ENCODE measurements around the gene LY9.
"Not testable (repeated sequence)": the region's sequence is repeated elsewhere in the genome, so short reads cannot be mapped to it uniquely, and the experiment has no call there.

Gene LY9

GRCh38 chr1:160772331-160772730 lies 23.6 kb upstream of the LY9 start:
- in situ Hi-C loops (cut with HindIII; ENCODE audit: low sequenced_read_pairs) = no loop called here

DNA sequence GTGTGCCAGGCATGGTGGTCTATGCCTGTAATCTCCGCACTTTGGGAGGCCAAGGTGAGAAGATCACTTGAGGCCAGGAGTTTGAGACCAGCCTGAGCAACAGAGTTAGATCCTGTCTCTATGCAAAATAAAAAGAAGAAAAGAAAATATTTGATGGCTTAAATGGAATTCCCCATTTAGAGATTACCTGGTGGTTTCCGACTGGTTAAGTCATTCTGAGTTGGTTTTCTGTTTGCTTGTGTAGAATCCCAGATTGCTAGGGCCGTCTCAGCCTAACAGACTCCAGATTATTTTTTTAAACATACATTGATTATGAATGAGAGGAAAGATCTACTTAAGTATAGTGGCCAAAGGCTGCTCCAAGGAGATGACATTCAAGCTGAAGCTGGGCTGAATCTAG lies 22.9 kb upstream of the LY9 start:
- in situ Hi-C loops (cut with HindIII; ENCODE audit: low sequenced_read_pairs) = no loop called here

GRCh38 chr1:160774886-160775719 lies 20.9 kb upstream of the LY9 start:
- in situ Hi-C loops (cut with HindIII; ENCODE audit: low sequenced_read_pairs) = no loop called here

GRCh38 chr1:160776178-160776577 lies 19.8 kb upstream of the LY9 start:
- in situ Hi-C loops (cut with HindIII; ENCODE audit: low sequenced_read_pairs) = no loop called here

- in situ Hi-C loops (cut with HindIII; ENCODE audit: low sequenced_read_pairs) = no loop called here
These were observed 18.4 kb upstream of the LY9 start for GRCh38 chr1:160777486-160778089.

DNA sequence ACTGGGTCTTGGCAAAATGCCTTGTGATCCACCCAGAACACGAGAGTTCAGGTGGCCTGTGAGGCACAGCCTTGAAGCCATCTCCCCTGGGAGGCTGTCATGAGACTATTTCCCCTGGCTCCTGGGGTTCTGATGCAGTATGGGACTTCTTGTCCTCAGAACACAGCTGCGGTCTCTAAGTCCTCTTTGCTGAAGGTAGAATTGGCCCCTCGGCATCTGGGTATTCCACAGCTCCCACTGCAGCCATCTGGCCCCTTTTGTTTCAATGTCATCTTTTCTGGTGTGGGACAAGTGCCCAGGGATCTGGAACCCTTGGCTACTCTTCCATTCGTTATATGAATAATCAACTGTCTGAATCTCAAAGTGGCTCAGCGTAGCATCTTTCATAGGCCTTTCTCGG lies 17.0 kb upstream of the LY9 start:
- in situ Hi-C loops (cut with HindIII; ENCODE audit: low sequenced_read_pairs) = no loop called here

- in situ Hi-C loops (cut with HindIII; ENCODE audit: low sequenced_read_pairs) = no loop called here
These were observed 16.2 kb upstream of the LY9 start for GRCh38 chr1:160779626-160780397.

DNA sequence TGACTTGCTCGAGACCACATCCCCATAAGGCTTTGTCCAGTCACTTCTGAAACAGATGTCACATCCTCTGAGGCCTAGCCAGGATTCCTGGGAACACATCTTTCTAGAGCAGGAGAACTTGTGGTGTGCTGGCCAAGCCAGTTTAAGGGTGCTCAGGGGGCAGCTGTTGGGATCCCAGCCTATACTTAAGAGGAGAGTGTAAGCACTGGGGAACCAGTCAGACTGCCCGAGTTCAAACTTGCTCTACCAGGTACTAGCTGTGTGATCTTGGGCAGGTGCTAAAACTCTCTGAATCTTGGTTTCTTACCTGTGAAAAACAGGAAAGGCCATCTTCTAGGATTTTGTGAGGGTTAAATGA lies 15.6 kb upstream of the LY9 start:
- in situ Hi-C loops (cut with HindIII; ENCODE audit: low sequenced_read_pairs) = no loop called here

DNA sequence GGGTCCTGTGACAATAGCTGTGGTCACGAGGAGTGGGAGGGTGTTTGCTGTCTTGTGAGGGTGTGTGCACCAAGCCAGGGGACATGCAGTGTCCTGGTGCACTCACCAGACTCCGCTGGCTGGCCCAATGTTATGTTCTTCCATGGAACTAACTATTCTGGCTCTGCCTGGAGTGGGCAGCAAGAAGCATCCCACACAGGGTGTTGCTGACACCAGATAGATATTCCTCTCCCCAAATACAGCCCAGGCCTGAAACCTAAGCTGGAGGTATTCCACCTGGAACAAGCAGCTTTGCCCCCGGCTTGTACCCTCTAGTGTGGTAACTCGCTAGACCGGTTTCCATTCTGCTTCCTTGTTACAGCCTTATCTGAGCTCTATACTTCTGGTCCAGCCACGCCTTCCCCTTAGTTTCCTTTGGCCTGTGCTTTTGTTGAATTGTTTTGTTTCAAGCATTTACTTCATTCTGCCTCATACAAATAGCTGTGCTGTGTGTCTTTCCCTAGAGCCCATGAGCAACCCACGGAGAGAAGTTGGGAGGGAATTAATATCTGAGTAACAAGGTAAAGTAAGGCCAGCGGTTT lies 14.7 kb upstream of the LY9 start:
- in situ Hi-C loops (cut with HindIII; ENCODE audit: low sequenced_read_pairs) = no loop called here

DNA sequence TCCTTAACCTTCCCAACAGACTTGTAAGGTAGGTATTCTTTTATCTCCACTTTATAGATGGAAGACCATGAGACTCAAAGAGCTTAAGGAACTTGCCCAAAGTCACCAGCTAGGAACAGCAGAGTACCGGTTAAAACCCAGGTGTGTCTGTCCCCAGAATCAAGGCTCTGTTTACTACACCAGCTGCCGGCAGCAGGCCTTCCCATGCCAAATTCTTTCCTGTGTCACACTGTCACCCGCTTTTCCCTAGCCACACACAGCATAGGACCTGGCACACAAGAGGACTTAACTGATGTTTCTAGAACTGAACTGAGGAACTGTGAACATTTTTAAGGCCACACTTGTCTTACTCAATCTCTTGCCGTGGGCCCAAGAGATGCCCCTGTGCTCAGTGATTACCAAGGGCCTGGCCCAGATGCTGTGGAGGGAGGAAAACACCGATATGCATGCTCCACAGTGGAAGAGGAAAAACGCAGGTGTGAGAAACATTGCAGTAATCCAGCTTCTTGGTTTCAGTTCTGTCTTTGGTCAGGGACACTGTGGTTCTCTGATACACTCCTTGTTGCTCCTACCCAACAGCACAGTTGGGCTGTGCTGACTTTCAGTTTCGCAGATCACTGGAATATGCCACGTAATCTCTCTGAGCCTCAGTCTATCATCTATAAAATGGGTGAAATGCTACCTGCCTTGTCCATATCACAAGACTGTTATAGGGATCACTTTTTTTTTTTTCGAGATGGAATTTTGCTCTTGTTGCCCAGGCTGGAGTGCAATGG lies 13.9 kb upstream of the LY9 start:
- in situ Hi-C loops (cut with HindIII; ENCODE audit: low sequenced_read_pairs) = no loop called here

GRCh38 chr1:160782988-160783765 lies 12.8 kb upstream of the LY9 start:
- in situ Hi-C loops (cut with HindIII; ENCODE audit: low sequenced_read_pairs) = not testable (repeated sequence)

GRCh38 chr1:160789051-160789701 lies 6.8 kb upstream of the LY9 start:
- in situ Hi-C loops (cut with HindIII; ENCODE audit: low sequenced_read_pairs) = no loop called here

GRCh38 chr1:160789702-160790611 lies 6.0 kb upstream of the LY9 start:
- in situ Hi-C loops (cut with HindIII; ENCODE audit: low sequenced_read_pairs) = no loop called here

DNA sequence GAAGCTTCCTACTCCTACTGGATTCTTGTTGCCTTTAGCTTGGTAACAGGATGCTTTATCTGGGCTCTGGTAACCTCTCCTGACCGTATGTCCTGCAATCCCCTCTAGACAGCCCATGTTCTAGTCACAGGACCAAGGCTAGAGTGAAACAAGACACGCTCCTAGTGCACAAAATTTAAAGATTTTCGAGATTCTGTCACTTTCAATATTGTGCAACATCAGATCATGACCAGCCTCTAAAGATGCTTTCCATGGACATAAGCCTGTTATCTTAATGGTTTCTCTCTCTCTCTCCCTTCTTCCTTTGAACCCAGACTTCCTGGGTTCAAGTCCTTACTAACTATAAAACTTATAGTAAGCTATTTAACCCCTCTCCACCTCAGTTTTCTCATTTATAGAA lies 1.6 kb upstream of the LY9 start:
- in situ Hi-C loops (cut with HindIII; ENCODE audit: low sequenced_read_pairs) = no loop called here

DNA sequence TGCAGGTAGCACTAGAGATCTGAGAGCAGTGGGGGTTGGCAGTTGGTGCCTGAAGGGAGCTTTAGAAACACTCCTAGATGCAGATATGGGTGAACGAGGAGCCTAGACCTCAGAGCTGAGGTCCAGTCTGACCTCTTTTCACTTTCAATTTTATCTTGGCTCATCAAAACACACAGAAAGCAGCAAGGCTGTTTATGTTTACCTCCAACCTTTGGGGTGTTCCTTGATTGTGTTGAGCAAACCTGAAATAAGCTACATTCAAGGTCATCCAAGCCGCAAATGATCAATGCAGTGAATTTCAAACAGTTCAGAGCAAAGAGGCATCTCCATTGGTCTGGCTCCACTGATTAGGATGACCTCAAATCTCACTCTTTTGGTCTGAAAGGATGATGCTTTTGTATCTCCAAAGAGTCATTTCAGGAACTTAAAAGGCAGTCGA lies 1.3 kb downstream of the LY9 start:
- in situ Hi-C loops (cut with HindIII; ENCODE audit: low sequenced_read_pairs) = no loop called here

DNA sequence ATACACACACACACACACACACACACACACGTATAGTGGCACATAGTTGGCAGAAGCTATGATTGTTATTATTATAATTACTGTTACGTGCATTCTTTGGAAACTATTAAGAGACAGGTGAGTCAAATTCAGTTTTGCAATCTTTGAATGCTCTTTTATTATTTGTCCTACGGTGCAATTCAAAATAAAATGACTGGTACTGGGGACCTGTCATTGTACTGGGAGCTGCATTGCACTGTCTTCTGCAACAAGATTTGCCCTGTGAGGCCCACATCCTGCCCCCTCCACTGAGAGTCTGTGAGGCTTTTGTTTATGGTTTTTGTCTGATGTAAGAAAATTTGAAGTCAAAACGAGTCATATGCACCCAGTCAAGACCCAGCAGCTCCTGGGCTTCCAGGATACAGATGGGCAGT lies 1.9 kb downstream of the LY9 start:
- in situ Hi-C loops (cut with HindIII; ENCODE audit: low sequenced_read_pairs) = no loop called here

DNA sequence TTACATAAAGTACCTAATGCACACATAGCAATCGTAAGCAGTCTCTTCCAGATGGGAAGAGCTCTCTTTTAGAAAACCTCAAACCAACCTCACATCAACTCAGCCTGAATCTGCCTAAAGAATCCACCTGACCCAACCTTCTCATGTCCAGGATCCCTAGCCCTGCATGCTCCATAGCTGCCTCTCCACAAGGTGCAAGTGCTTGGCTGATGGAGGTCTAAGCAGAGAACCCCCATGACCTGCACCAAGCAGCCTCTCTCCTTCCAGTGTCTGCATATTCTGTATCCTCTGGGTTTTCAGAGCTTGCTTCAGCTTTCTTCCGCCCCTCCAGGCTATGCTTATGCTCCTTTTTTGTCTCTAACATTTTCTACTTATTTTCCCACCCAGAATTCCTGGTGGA lies 2.5 kb downstream of the LY9 start:
- in situ Hi-C loops (cut with HindIII; ENCODE audit: low sequenced_read_pairs) = no loop called here

- in situ Hi-C loops (cut with HindIII; ENCODE audit: low sequenced_read_pairs) = no loop called here
These were observed 3.7 kb downstream of the LY9 start for GRCh38 chr1:160799641-160800040.
